GM18499 (cell line): Measurements from ENCODE around the gene METTL6.
"Not testable (repeated sequence)": the region's sequence is repeated elsewhere in the genome, so short reads cannot be mapped to it uniquely, and the experiment has no call there.

Experiments
- ATAC-seq: cut with Tn5 transposase; IDR thresholded peaks from one replicate; pipeline ENCODE4 v1.9.1; 2021; ENCODE audit warnings: moderate number of reproducible peaks; ENCODE audit not compliant: insufficient read depth, unreplicated experiment

Gene METTL6

GRCh38 chr3:15405448-15406050 is 21.8 kb downstream of the METTL6 start:
- ATAC-seq, result no peak

DNA sequence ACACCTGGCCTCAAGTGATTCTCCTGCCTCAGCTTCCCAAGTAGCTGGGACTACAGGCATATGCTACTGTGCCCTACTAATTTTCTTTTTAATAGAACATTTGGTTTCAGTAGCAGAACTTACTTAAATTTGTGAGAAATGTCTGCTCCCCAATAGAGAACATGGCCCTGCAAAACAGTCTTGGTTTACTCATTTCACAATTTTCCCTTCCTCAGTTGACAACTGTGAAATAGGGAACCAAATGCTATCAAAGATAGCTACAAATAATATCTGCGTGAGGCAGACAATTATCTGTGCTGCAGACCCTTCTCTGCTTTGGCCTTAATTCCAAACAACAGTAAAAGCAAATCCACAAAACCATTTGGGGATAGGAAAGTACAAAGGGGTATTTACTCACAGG is 22.6 kb downstream of the METTL6 start:
- peak; percentile 52 for ATAC-seq

DNA sequence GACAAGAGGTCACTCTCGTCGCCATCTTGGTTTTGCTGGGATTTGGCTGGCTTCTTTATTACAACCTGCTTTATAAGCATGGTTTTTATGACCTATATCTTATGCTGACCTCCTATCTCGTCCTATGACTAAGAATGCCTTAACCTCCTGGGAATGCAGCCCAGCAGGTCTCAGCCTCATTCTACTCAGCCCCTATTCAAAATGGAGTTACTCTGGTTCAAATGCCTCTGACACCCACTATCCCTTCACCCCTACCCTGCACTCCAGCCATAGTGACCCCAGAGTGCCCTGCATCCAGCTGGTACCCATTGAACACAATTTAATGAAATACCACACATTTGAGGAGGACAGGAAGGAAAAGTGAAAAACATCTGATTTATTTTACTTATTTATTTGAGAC is 23.4 kb downstream of the METTL6 start:
- no peak for ATAC-seq

DNA sequence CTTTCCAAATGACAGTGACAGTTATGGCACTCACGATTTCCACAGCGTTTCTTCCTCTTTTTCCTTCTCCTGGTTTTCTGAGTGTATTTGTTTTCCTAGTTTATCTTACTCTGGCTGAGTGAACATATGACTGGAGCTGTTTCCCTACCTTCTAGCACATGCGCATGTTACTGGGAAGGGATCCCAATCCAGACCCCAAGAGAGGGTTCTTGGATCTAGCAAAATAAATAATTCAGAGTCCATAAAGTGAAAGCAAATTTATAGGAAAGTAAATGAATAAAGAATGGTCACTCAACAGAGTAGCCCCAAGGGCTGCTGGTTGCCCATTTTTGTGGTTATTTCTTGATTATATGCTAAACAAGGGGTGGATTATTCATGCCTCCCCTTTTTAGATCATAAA is 23.8 kb downstream of the METTL6 start:
- ATAC-seq, result no peak

- ATAC-seq, result no peak
These were observed 25.4 kb downstream of the METTL6 start for GRCh38 chr3:15401936-15402335.

GRCh38 chr3:15399970-15400369 is 27.4 kb downstream of the METTL6 start:
- no peak for ATAC-seq

DNA sequence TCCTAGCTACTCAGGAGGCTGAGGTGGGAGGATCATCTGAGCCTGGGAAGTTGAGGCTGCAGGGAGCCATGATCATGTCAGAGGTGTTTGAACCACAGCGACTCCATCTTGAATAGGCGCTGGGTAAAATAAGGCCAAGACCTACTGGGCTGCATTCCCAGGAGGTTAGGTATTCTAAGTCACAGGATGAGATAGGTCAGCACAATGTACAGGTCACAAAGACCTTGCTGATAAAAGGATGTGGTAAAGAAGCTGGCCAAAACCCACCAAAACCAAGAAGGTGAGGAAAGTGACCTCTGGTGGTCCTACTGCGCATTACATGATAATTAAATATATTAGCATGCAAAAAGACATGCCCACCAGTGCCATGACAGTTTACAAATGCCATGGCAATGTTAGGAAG is 28.6 kb downstream of the METTL6 start:
- not testable (repeated sequence) for ATAC-seq

GRCh38 chr3:15393252-15393651 is 34.1 kb downstream of the METTL6 start:
- not testable (repeated sequence) for ATAC-seq

GRCh38 chr3:15391007-15391406 is 36.3 kb downstream of the METTL6 start:
- ATAC-seq, result no peak

- no peak for ATAC-seq
These were observed 36.9 kb downstream of the METTL6 start for GRCh38 chr3:15390460-15390859.

DNA sequence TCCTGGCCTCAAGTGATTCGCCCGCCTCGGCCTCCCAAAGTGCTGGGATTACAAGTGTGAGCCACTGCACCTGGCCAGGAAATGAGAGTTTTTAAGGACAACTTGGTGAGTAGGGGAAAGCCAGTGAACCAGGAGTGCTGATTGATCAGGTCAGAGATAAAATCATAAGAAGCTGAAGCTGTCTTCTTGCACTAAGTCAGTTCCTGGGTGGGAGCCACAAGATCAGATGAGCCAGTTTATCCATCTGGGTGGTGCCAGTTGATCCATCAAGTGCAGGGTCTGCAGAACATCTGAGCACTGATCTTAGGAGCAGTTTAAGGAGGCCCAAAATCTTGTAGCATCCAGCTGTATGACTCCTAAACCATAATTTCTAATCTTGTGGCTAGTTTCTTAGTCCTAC is 39.0 kb downstream of the METTL6 start:
- ATAC-seq, result not testable (repeated sequence)

DNA sequence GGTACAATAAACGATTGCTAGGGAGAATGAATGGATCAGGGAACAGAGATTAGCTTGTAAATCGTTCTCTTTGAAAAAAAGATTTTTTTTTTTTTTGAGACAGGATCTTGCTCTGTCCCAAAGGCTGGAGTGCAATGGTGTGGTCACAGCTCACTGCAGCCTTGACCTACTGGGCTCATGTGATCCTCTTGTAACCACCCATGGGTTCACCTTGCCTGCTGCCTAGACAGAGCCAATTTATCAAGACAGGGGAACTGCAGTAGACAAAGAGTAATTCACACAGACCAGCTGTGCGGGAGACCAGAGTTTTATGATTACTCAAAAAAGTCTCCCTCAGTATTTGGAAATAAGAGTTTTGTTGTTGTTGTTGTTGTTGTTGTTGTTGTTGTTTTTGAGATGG is 39.6 kb downstream of the METTL6 start:
- ATAC-seq, result no peak

DNA sequence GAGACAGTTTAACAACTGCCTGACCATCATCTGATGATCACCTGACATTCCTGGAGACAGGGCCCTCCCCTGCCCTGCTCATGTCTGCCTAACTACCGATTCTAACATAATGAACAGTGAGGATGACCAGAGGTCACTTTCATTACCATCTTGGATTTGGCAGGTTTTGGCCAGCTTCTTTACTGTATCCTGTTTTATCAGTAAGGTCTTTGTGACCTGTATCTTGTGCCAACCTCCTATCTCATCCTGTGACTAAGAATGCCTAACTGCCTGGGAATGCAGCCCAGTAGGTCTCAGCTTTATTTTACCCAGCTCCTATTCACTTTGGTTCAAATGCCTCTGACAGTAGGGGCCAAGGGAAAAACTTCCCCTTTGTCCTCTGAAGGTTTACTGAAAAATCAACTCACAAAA is 40.2 kb downstream of the METTL6 start:
- no peak for ATAC-seq

- not testable (repeated sequence) for ATAC-seq
These were observed 40.7 kb downstream of the METTL6 start for GRCh38 chr3:15386654-15386955.

- no peak for ATAC-seq
These were observed 41.3 kb downstream of the METTL6 start for GRCh38 chr3:15385901-15386653.

- ATAC-seq, result not testable (repeated sequence)
These were observed 42.1 kb downstream of the METTL6 start for GRCh38 chr3:15385238-15385695.

- no peak for ATAC-seq
These were observed 42.7 kb downstream of the METTL6 start for GRCh38 chr3:15384510-15385237.

DNA sequence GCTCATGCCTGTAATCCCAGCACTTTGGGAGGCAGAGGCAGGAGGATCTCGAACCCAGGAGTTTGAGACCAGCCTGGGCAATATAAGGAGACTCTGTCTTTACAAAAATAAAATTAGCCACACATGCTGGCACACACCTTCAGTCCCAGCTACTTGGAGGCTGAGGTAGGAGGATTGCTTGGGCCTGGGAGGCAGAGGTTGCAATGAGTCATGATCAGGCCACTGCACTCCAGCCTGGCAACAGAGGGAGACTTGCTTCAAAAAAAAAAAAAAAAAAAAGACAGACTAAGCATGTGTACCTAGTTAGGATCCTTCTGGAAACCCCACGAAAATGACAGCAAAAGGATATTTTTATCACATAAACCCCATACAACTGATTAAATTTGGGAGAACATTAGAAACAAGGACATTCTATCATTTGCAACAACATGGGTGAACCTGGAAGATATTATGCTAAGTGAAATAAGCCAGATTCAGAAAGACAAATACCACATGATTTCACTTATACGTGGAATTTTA is 44.9 kb downstream of the METTL6 start:
- no peak for ATAC-seq

- ATAC-seq, result no peak
These were observed 46.1 kb downstream of the METTL6 start for GRCh38 chr3:15380980-15381890.
